Upper lobe of right lung (tissue), 1 donor: ENCODE measurements around the gene MICALL2. TPM values are rescaled to one million over a fixed set of nuclear protein-coding genes. Genes with fewer than 3 reads are reported as not detected.

Source experiments
- ATAC-seq: fragments of 200-7000 bp; cut with Tn5 transposase; one replicate; pipeline ENCODE4 v1.9.1; 2020; ENCODE audit warnings: mild to moderate bottlenecking, moderate library complexity
- DNase-seq: peaks from one replicate; pipeline ENCODE4 v3.0.0-alpha.2; 2020
- H3K27ac ChIP-seq: fragments of 200-600 bp; one replicate; pipeline ENCODE4 v1.8.0; 2022
- H3K27me3 ChIP-seq: fragments of 200-600 bp; one replicate; pipeline ENCODE4 v1.8.0; 2022; ENCODE audit warnings: mild to moderate bottlenecking
- H3K36me3 ChIP-seq: fragments of 200-600 bp; one replicate; pipeline ENCODE4 v1.8.0; 2022
- H3K4me1 ChIP-seq: fragments of 200-600 bp; one replicate; pipeline ENCODE4 v1.8.0; 2022
- H3K4me3 ChIP-seq: fragments of 200-600 bp; one replicate; pipeline ENCODE4 v1.8.0; 2022; ENCODE audit warnings: mild to moderate bottlenecking
- H3K9me3 ChIP-seq: fragments of 200-600 bp; one replicate; pipeline ENCODE4 v1.8.0; 2022
- CTCF ChIP-seq: fragments of 200-600 bp; IDR thresholded peaks from one replicate; pipeline ENCODE4 v1.8.0; 2022; ENCODE audit warnings: antibody characterized with exemption
- intact Hi-C: fragments of 100-400 bp; cut with DNase I; formaldehyde crosslinking; loops from one replicate; pipeline ENCODE4 v1.11.0; 2022
- total RNA-seq: library from RNA; stranded (reverse); fragmentation: NEBNext Ultra II Directional; extraction: Animal tissue kit (Norgen Biotek cat#: 25700); gene quantifications from one replicate; pipeline ENCODE4 v1.2.1, GENCODE V29; 2021
- donor health status: DM: no; HTN: yes; CAD: no; lungs with severe emphysema.

The MICALL2 gene
- total RNA-seq, 1 donor from 2014 or later, result 37.6 TPM

- Histone ChIP-seq H3K9me3 (no peaks in the 10 kb centered on the region), H3K27ac (no peak overlapping the region), H3K36me3 (no peaks in the 10 kb centered on the region), H3K4me3 (no peak overlapping the region), H3K27me3 (peaks cover 16% of the 10 kb centered on the region), H3K4me1 (no peaks in the 10 kb centered on the region)
- DNase-seq, result no peak
- ATAC-seq, result no peak
- intact Hi-C loops, result no loop called here
- TF ChIP-seq CTCF, result no peak
These were observed 37.3 kb downstream of the MICALL2 start for GRCh38 chr7:1421946-1422345.

DNA sequence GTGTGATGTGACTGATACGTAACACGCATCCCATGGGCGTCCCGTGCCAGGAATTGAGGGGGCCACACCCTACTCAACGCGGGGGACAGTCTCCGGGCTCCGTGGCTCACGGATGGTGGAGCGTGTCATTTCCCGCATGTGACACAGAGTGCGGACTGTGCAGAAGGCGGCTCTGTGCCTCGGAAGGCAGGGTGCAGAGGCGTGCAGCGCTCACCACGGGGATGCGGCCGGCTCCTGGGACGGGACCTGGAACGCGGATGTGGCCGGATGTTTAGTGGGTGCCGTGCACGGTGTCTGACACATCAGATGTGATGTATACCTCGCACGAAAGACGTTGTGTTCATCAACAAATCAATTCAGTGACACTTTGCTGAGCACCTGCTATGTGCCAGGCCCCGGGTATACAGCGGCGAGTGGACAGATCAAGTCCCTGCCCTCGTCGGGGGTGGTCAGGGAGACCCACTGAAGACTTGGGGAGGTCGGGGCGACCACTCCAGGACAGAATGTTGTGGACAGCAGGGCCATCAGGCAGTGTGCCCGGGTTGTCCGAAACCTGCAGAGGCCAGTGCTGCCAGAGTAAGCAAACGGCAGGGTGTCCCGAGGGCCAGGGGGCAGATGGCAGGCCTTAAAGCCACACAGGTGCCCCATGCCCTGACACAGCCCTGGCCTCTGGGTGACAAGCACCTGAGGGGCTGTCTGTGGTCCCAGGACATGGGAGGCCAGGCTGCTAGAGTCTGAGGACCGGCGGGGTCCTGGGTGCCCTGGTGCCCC lies 38.1 kb downstream of the MICALL2 start:
- H3K27ac ChIP-seq, result no peak overlapping the region
- H3K4me3 ChIP-seq, result no peak overlapping the region
- no peak for ATAC-seq
- TF ChIP-seq CTCF, result no peak
- H3K4me1 ChIP-seq, result no peaks in the 10 kb centered on the region
- peaks cover 16% of the 10 kb centered on the region for H3K27me3 ChIP-seq
- no peak for DNase-seq
- intact Hi-C loops, result no loop called here
- no peaks in the 10 kb centered on the region for H3K9me3 ChIP-seq
- H3K36me3 ChIP-seq, result no peaks in the 10 kb centered on the region

DNA sequence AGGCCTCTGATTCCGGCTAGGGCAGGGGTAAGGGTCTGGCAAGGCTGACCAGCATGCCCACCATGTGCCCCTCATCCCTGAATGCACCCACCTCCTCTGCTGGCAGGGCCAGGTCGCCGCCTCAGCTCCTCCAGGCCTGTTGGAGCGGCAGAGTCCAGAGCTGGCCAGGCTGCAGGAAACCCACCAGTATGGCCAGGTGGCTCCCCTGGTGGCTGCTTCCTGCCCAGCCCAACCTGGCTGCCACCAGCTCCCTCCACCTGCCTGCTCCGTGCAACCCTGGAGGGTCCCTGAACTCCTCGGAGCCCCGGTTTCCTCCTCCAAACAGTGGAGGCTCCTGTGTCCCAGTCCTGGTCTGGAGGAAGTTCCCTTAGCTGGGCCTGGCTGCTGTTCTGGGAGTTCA lies 39.6 kb downstream of the MICALL2 start:
- Histone ChIP-seq H3K4me1 (no peaks in the 10 kb centered on the region), H3K27ac (no peak overlapping the region), H3K27me3 (peaks cover 16% of the 10 kb centered on the region), H3K4me3 (no peak overlapping the region), H3K36me3 (no peaks in the 10 kb centered on the region), H3K9me3 (no peaks in the 10 kb centered on the region)
- DNase-seq (no peak), ATAC-seq (no peak)
- intact Hi-C loops, result no loop called here
- TF ChIP-seq CTCF, result no peak

DNA sequence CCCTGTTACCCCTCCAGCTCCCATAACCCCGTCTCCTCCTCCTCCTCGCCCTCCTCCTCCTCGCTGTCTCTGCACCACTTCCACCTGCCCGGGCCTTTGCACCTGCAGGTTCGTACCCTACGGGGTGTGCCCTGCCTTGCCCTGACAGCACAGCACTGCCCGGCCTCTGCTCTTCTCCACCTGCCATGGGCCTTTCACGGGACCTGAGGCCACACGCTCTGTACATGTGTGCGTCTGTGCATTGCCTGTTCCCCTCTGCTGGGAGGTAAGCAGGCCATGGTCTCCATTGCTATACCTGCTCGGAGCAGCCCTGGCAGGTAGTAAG lies 40.0 kb downstream of the MICALL2 start:
- DNase-seq (no peak), ATAC-seq (no peak)
- no peaks in the 10 kb centered on the region for H3K36me3 ChIP-seq
- H3K27me3 ChIP-seq, result peaks cover 16% of the 10 kb centered on the region
- no peak overlapping the region for H3K4me3 ChIP-seq
- no peak overlapping the region for H3K27ac ChIP-seq
- TF ChIP-seq CTCF, result no peak
- H3K9me3 ChIP-seq, result no peaks in the 10 kb centered on the region
- intact Hi-C loops, result no loop called here
- no peaks in the 10 kb centered on the region for H3K4me1 ChIP-seq

DNA sequence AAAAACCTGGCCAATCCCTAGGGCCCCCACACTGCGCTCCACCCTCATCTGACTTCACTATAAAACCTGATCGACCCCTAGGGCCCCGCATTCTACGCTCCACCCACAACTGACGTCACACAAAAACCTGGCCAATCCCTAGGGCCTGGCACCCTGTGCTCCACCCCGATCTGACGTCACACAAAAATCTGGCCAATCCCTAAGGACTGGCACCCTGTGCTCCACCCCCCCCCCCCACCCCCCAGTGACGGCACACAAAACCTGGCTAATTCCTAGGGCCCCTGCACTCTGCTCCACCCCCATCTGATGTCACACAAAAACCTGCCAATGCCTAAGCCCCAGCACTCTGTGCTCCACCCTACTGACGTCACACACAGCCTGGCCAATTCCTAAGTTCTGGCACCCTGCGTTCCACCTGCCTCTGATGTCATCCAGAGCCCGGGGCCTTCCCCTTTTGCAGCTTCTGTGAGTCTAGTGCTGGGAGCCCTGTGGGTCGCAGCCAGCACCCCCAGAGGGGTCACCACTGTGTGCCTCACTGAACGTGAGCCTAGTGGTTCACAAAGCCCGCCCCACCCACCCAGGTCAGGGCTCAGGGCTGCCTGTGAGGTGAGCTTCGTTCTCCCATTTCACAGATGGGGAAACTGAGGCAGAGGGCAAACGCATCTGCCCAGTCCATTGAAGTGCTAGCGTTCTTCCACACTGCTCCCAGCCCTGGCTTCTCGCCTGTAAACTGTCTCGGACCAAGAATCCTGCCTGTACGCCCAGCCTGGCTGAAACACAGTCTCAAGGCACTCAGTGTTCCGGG lies 40.6 kb downstream of the MICALL2 start:
- intact Hi-C loops, result no loop called here
- Histone ChIP-seq H3K27ac (no peak overlapping the region), H3K36me3 (no peaks in the 10 kb centered on the region), H3K27me3 (peaks cover 12% of the 10 kb centered on the region), H3K4me1 (no peaks in the 10 kb centered on the region), H3K9me3 (no peaks in the 10 kb centered on the region), H3K4me3 (no peak overlapping the region)
- no peak for DNase-seq
- no peak for TF ChIP-seq CTCF
- no peak for ATAC-seq
